ENCODE results near the gene E2F1.

GRCh38 chr20:33681728-33682353 is 4.3 kb downstream of the E2F1 start:
- TF ChIP-seq POLR2A (IDR thresholded peaks at IDR 0.05) = no peak
- no peak for TF ChIP-seq CTCF (IDR thresholded peaks at IDR 0.05)
- no peak for TF ChIP-seq POLR2AphosphoS5 (IDR thresholded peaks at IDR 0.05)
